OCI-LY1 (cell line): ENCODE measurements around the gene PARD3.

Experiments
- CTCF ChIP-seq: fragments of 200-600 bp; sonication (generic), shearing (Covaris generic); IDR thresholded peaks from 2 replicates; pipeline ENCODE4 v1.5.1; 2017; ENCODE audit warnings: mild to moderate bottlenecking, antibody characterized with exemption, low read length, moderate library complexity, mixed read lengths
- EZH2 ChIP-seq: fragments of 200-600 bp; sonication (generic), shearing (Covaris generic); IDR thresholded peaks from 2 replicates; pipeline ENCODE4 v1.8.0; 2017; ENCODE audit warnings: borderline replicate concordance, mixed run types, mild to moderate bottlenecking, antibody characterized with exemption, low read length, moderate library complexity, mixed read lengths

GRCh38 chr10:34372509-34372908 lies 442.6 kb downstream of the PARD3 start:
- no peak for TF ChIP-seq CTCF
- no peak for TF ChIP-seq EZH2
